HG03354 (cell line): Measurements from ENCODE around the gene RPL10.
A peak's percentile ranks its signal among the peaks of the same experiment; 100 is the strongest.

Source experiments
- ATAC-seq: cut with Tn5 transposase; IDR thresholded peaks from one replicate; pipeline ENCODE4 v1.9.1; 2021; ENCODE audit warnings: mild to moderate bottlenecking; ENCODE audit not compliant: unreplicated experiment, poor library complexity, severe bottlenecking

Gene RPL10

DNA sequence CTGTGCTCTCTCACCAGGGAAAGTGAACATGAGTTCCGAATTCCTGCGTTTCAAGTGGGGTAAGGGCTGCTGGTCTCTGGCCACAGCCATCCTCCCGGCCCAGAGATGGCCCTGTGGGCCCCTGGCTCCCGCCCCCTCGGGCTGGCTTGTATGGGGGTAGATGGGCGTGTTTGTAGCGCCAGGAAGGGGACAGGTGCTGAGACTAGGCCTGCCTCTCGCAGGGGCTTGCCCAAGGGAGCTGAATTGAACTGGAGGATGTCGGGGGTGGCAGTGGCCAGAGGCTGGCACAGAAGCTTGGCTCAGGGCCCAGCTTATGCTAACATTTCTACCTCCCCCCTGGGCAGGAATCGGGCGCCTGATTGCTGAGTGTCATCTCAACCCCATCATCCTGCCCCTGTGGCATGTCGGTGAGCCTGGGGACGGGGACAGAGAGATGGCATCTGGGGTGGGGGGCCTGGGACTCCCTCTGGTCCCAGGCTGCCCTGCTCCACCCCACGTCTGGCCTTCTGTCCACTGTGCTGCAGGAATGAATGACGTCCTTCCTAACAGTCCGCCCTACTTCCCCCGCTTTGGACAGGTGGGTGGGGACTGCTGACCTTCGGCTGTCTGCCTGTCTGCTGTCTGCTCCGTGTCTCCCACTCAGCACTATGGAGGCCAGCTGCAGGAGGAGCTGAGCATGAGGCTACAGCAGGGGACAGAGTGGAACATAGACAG, 21.7 kb downstream of the RPL10 start:
- no peak for ATAC-seq

DNA sequence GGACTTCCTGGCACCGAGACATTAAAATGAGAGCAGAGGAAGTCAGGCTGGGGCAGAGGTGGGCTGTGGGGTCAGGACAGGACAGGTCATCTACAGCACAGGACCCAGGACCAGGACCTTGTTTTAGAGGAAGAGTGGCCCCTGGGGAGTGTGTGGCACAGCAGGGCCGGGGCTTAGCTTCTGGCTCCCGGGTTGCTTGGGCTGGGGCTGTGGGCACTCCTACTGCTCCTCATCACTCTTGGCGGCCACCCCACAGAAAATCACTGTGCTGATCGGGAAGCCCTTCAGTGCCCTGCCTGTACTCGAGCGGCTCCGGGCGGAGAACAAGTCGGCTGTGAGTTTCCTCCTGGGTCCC, 22.2 kb downstream of the RPL10 start:
- ATAC-seq = no peak

DNA sequence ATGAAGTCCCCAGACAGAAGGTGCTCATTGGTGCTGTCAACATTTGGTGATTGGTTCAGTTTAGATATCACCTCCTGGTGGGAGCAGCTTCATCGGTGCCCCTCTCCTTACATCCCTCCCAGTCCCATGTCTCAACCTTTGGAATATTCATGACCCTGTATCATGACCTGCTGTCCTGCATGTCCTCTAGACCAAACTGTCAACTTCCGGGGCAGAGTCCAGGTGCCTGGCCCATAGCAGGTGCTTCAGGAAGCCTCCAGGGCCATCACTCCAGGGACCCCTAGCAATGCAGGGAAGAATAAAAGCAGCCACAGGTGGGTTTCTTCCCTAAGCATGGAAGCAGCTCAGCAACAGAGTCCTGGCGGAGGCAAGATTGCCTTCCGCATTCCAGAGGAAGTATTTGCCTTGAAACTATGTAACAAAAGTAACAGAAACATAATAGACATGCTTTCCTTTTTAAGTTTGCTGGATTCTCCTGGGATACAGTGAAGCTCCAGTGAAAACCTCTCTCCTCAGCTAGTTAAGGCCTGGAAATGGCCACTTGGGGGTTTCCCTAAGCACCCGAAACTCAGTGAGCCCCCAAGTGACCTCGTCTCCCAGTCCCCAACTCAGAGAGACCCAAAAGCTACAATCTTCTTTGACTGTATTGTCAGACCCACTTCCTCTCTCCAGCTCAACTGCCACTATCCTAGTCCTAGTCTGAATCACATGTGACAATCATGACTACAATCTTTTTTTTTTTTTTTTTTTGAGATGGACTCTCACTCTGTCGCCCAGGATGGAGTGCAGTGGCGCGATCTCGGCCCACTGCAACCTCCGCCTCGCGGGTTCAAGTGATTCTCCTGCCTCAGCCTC, 29.0 kb downstream of the RPL10 start:
- ATAC-seq = no peak

DNA sequence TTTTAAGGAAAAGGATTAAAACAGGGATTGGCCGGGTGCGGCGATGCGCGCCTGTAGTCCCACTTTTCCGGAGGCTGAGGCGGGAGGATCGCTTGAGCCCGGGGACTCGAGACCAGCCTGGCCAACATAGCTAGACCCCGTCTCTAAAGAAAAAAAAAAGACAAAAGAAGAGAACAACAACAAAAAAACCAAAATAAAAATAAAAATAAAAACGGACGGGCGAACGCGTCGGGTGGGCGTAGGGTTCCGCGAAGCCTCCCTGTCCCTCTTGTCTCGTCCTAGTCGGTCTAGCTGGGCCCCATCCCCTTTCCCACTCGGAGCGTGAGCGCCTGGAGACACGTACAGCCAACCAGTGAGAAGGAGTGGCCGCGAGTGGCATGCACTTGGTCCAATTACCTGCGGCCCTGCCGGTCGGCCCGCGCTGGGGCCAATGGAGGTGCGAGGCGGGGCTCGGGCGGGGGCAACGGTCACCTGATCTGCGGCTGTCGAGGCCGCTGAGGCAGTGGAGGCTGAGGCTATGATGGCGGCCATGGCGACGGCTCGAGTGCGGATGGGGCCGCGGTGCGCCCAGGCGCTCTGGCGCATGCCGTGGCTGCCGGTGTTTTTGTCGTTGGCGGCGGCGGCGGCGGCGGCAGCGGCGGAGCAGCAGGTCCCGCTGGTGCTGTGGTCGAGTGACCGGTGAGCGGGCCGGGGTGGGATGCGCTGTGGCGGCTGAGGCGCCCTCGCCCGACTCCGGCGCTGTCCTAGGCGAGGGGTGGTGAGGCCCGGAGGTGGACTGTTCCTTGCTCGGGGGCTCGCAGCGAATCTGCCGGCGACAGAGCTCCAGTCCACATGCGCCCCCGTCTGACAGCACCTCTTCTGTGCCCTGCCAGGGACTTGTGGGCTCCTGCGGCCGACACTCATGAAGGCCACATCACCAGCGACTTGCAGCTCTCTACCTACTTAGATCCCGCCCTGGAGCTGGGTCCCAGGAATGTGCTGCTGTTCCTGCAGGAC, 30.3 kb downstream of the RPL10 start, which contains the start of gene ATP6AP1:
Gene ATP6AP1 (plus strand): TSS at position 502 of the 996 bp plus-strand sequence. CDS start 16 bp downstream, at position 518.
- ATAC-seq = peak; percentile 97

DNA sequence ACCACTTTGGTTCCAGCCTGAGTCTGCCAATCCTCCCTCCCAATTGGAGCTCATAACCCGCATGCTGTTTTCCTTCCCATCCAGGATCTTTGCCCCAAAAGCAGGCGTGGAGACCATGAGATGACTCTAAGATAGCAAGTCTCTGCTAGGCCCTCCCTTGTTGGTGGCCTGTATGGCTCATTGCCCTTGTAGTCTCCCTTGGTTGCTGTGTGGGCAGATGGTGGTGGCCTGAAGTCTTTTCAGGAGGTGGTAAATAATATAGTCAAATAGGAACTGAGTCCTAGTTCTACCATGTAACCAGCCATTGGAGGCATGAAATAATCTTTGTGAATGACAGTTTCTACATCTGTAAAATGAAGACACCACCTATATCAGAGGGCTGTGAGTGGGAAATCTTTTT, 31.5 kb downstream of the RPL10 start:
- no peak for ATAC-seq

DNA sequence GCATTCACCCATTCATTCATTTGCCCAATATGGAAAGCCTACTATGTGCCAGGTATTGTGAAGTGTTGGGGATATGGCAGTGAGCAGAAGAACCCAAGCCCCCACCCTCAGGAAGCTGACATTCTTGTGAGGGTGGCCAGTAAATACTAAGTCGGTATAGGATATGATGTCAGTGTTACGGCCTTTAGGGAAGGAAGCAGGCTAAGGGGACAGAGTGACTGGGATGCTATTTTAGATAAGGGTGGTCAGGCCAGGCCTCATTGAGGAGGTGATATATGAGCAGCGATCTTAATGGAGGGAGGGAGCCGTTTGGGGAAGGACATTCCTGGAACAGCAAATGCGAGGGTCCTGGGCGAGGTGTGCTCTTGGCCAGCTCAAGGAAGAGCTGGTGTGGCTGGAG, 32.3 kb downstream of the RPL10 start:
- ATAC-seq = no peak

DNA sequence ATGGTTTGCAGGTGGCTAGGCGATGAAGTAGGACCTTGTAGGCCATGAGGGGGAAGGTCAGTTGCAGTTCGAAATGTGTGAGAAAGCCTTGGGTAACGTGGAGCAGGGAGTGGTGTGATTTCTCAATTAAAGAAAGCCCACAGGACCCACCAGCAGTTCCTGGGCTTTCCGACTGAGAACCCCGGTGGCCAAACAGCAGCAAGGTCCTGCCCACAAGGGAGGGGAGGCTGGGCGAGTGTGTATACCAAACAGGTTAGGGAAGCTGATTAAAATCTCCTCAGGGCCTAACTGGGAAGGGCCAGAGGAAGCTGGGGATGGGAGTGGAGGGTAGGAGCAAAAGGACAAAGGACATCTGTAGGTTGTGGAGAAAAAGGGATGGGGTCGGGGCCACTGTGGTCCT, 32.7 kb downstream of the RPL10 start:
- ATAC-seq = no peak

DNA sequence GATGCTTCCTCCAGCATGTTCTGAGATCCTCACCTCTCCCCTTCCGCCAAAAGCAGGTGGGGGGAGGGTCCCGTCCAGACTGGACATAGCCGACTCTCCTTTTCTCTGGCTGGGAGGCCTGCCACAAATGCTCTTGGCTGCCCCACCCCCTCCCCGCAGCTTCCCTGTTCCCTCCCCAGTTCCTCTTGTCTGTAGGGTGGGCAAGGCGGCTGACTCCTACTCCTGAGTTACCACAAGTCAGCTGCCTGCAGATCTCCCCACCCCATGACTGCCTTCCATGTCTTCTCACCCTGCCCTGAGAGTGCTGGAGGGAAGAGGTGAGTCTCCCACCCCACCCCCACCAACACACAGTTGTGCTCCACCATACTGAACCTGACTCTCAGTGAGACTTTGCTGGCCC, 33.2 kb downstream of the RPL10 start:
- ATAC-seq = no peak

DNA sequence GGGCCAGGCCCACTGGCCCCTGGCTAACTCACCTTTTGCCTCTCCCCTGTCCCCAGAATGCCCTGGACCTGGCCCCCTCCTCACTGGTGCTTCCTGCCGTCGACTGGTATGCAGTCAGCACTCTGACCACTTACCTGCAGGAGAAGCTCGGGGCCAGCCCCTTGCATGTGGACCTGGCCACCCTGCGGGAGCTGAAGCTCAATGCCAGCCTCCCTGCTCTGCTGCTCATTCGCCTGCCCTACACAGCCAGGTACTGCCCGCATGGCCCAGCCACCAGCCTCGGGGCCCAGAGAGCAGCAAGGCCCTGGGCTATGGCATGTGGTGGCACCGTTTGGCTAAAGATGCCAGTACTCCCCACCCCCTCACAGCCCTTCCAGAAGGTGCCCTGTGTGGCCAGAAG, 34.0 kb downstream of the RPL10 start:
- ATAC-seq = no peak

DNA sequence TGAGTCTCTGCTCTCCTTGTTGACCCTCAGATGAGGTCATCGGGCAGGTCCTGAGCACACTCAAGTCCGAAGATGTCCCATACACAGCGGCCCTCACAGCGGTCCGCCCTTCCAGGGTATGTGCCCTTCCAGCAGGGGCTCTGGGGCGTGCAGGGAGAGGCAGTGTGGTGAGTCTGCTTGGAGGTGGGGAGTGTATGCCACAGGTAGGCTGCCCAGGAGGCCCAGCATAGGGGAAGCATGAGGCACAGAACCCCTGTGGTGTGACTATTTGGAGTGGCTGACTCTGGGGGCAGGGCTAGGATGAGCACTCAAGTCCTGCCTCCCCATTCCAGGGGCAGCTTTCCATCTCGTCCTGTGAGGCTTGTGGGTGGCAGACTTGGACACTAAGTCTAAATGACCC, 35.4 kb downstream of the RPL10 start:
- ATAC-seq = no peak

DNA sequence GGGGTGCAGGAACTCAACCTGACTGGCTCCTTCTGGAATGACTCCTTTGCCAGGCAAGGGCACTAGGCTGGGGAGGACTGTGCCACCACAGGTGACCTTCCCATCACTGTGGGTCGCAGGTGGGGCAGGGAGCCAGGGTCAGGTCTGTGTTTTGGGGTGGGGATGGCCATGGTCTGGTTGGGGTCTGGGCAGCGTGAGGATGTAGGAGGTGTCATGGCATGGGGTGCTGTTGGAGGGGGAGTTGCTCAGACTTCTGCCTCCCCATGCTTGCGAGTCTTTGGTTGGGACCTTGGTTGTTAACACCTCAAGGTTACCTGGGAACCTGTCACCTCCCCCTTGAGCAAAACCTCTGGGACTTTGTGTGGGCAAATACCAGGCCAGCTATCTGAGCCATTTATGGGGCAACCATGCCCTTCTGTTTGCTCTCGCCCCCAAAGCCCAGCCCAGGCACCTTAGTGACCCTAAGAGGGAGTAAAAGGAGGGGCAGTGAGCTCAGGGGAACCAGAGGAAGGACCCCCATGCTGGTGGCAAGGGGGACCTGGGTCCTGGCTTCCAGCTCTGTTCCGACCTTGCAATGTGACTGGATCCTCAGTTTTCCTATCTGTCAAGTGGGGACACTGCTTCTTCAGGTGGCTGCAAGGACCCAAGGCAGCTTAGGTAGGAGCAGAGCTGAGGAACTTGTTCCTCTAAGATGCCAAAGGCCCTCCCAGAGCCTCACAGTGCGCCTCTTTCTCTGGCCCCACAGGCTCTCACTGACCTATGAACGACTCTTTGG, 36.4 kb downstream of the RPL10 start:
- no peak for ATAC-seq

DNA sequence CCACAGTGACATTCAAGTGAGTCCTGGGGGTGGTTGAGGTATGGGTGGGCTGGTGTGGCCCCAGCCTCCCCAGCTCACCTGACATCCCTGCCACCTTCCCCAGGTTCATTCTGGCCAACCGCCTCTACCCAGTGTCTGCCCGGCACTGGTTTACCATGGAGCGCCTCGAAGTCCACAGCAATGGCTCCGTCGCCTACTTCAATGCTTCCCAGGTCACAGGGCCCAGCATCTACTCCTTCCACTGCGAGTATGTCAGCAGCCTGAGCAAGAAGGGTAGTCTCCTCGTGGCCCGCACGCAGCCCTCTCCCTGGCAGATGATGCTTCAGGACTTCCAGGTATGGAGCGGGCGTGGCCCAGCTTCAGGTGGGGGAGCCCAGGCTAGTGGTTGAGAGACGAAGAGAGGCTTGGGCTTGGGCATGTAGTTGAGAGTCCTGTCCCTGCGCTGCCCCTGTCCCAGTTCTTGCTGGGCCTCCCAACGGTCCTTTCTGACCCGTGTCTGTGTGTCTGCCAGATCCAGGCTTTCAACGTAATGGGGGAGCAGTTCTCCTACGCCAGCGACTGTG, 37.1 kb downstream of the RPL10 start:
- no peak for ATAC-seq

DNA sequence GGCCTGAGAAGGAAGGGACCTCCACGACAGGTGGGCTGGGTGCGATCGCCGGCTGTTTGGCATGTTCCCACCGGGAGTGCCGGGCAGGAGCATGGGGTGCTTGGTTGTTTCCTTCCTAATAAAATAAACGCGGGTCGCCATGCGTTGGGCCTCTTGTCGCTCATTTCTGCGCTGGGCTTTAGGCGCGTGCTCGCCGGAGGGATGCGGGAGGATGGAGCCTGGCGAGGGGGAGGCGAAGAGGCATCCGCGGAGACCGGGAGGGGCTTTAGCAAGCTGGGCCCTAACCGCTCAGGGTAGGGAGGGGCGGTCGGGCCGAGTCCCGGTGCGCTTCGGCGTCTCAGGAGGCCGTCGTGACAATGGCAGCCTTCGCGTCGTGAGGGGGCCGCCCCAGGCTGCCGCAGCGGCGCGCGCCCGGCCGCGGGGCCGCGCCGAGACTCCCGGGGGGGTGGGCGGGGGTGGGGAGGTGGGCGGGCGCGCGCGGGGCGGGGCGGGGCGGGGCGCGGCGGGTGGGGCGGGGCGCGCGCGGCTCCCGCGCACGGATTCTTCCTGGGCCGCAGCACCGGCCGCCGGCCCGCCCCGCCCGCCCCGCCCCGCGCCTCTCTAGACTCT, 38.3 kb downstream of the RPL10 start:
- ATAC-seq = peak; percentile 46

DNA sequence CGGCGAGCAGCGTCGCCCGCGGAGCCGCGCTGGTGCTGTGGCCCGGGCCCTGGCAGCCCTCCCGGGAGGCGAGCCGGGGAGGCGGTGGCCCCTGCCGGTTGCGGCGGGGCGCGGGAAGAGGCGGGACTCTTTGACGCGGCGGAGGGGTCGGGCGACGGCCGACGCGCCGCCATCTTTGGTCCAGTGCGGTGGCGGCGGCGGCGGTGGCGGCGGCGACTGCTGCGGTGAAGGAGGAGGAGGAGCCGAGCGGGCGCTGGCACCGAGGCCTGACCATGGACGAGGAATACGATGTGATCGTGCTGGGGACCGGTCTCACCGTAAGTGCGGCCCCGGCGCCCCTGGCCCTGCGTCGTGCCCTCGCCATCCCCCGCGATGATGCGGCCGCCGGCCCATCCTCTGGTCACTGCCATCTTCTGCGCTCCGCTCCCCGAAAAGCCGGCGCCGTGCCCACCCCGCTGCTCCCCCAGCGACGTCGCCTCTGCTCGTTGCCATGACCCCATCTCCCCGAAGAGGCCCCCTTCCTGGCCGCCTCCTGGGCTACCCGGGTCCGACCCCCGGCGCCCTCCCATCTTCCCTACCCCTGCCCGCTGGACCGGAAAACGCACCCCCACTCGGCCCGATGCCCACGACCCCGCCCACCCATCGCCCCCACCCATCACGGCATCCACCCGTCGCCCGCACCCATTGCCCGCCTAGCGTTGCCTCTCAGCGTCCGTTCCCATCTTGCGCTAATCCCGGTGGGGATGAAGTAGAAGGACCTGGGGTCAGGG, 39.0 kb downstream of the RPL10 start, which contains the start of gene GDI1:
Gene GDI1 (plus strand): TSS at position 172 of the 770 bp plus-strand sequence. CDS start 101 bp downstream, at position 273.
- peak; percentile 47 for ATAC-seq

DNA sequence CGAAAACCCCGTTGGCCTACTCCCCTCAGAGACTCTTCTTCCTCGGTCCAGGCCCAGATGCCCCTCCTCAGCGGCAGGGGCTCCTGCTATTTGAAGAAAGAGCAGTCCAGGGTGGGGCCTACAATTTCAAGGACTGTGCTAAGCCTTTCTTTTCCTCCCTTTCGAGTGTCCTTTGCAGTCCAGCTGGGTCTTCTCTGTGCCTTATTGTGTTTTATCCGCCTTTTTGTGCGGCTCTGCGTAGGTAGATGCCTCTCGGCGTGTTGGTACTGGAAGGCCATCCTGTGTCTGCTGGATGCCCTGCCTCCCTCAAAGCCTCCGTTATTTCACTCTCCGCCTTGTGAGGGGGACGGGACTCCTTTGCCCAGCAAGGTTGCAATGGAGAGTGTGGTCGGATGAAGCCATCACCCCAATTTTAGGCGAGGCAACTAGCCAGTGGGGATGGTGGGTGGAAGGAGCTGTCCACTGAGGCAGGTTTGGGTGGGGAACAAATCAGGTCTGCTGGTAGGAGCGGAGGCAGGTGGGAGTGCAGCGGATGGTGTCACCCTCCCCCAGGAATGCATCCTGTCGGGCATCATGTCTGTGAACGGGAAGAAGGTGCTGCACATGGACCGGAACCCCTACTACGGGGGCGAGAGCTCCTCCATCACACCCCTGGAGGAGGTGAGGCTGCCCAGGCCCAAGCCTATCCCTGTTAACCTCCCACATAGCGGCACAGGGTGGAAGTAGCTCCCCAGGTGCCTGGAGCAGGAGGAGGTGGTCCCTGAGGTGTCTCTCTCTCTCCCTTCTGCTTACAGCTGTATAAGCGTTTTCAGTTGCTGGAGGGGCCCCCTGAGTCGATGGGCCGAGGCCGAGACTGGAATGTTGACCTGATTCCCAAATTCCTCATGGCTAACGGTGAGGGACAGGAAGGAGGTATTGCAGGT, 40.1 kb downstream of the RPL10 start:
- ATAC-seq = no peak

DNA sequence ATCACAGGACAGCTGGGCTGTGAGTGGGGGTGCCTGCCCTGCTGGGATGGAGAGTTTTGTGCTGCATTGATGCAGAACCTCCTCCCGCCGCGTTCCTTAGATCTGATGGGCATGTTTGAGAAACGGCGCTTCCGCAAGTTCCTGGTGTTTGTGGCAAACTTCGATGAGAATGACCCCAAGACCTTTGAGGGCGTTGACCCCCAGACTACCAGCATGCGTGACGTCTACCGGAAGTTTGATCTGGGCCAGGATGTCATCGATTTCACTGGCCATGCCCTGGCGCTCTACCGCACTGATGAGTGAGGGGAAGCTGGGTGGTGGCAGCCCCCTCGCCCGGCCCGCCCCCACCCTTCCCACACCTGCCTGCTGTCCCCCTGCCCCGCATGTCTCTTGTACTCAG, 41.7 kb downstream of the RPL10 start:
- no peak for ATAC-seq
